DND-41 (cell line): Measurements from ENCODE around the gene MRPS31.

Experiments
- EZH2 ChIP-seq: IDR thresholded peaks from 3 replicates; pipeline ENCODE4 v1.6.1; 2012; ENCODE audit warnings: borderline replicate concordance, low read depth, mild to moderate bottlenecking, moderate library complexity, low read length, inconsistent platforms; ENCODE audit not compliant: severe bottlenecking
- TF ChIP-seq, protein P1 (sequence below): IDR thresholded peaks from 2 replicates; pipeline ENCODE4 v1.5.1; 2012; ENCODE audit warnings: borderline replicate concordance, low read length, moderate library complexity, mild to moderate bottlenecking; ENCODE audit not compliant: poor library complexity, severe bottlenecking; ENCODE audit errors: extremely low read depth

DNA sequence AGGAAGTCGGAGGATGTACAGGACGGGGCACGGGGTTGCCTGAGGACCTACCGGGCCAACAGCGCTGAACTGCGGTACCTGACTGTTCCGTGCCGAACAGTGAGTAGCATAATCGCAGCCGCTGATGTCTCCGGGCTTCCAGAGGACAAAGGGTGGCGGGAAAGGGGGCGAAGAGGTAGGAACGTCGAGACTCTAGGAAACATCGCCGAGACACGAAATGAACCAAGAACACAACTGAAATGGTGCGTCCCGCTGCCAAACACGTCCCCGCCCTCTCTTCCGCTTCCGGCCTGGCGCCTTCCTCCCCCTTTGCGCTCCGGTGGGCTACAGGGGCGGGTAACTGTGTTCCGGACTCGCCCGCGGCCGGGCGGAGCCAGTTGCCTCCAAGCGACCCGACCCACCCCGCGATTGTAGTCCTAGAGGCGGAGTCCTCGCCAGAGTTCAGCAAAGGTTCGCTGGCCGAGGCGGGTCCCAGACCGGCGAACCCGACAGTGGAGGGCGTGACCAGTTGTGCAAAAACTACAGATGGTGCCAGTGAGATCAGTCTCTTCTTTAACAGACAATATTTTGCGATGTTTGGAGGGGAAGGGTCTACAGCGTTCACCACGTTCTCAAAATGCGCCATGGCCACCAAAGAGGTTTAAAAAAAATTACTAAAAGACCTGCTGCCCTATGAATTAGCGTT is at the start of gene MRPS31:
- TF ChIP-seq, protein P1, sequence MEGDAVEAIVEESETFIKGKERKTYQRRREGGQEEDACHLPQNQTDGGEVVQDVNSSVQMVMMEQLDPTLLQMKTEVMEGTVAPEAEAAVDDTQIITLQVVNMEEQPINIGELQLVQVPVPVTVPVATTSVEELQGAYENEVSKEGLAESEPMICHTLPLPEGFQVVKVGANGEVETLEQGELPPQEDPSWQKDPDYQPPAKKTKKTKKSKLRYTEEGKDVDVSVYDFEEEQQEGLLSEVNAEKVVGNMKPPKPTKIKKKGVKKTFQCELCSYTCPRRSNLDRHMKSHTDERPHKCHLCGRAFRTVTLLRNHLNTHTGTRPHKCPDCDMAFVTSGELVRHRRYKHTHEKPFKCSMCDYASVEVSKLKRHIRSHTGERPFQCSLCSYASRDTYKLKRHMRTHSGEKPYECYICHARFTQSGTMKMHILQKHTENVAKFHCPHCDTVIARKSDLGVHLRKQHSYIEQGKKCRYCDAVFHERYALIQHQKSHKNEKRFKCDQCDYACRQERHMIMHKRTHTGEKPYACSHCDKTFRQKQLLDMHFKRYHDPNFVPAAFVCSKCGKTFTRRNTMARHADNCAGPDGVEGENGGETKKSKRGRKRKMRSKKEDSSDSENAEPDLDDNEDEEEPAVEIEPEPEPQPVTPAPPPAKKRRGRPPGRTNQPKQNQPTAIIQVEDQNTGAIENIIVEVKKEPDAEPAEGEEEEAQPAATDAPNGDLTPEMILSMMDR: no peak
- TF ChIP-seq EZH2: no peak
